A549 (cell line): Measurements from ENCODE around the gene TAX1BP1. TPM values are rescaled to one million over a fixed set of nuclear protein-coding genes. Genes with fewer than 3 reads are reported as not detected.

Source experiments
- ATAC-seq, 2 experiments: fragments of 200-7000 bp in 1 of 2; fragments of >200 bp in 1 of 2; cut with Nextera tagmentation in 1 of 2; cut with Tn5 transposase in 1 of 2; 3 replicates each; pipeline versions ENCODE4 v1.8.0 to v1.9.1; 2018 to 2020; ENCODE audit warnings: mild to moderate bottlenecking in 1 of 2, moderate library complexity in 1 of 2
- CTCF ChIA-PET: fragments of 300-600 bp; sonication (Branson Sonifier 250); formaldehyde crosslinking; extraction: SDS; loops from one replicate; lab custom pipeline; 2021; ENCODE audit warnings: antibody characterized with exemption, inconsistent platforms; lab: Yijun Ruan, JAX
- POLR2A ChIA-PET: fragments of 350-600 bp; formaldehyde crosslinking; extraction: SDS; loops from one replicate; lab custom pipeline; 2021; ENCODE audit warnings: antibody characterized with exemption, inconsistent platforms; lab: Yijun Ruan, JAX
- DNase-seq, 2 experiments: peaks; one replicate each; pipeline versions ENCODE4 v3.0.0 to v3.0.0-alpha.2; 2011 to 2016; ENCODE audit warnings: low read depth in 1 of 2, low spot score in 1 of 2
- FAIRE-seq: peaks from 2 replicates; lab custom pipeline; 2011; peaks lifted over from hg19 to GRCh38; lab: Jason Lieb, UNC
- H3K27ac ChIP-seq, 2 experiments: fragments of >200 bp; sonication (Bioruptor Twin); formaldehyde crosslinking; 3 replicates each; pipeline ENCODE4 v1.5.1; 2016 to 2017
- H3K4me1 ChIP-seq: fragments of >200 bp; sonication (Bioruptor Twin); formaldehyde crosslinking; 3 replicates; pipeline ENCODE4 v1.6.1; 2016
- H3K4me2 ChIP-seq: fragments of >200 bp; sonication (Bioruptor Twin); formaldehyde crosslinking; 3 replicates; pipeline ENCODE4 v1.6.1; 2016
- H3K4me3 ChIP-seq: fragments of >200 bp; sonication (Bioruptor Twin); formaldehyde crosslinking; 3 replicates; pipeline ENCODE4 v1.5.1; 2016
- H3K9me3 ChIP-seq: fragments of >200 bp; sonication (Bioruptor Twin); formaldehyde crosslinking; 3 replicates; pipeline ENCODE4 v1.6.1; 2016
- ATOH8 ChIP-seq: fragments of 250-450 bp; sonication (Bioruptor Pico); IDR thresholded peaks from 2 replicates; pipeline ENCODE4 v1.5.0; 2020; ENCODE audit warnings: low read depth, mild to moderate bottlenecking, moderate library complexity
- CEBPB ChIP-seq, 2 experiments: fragments of >200 bp in 1 of 2; sonication (Bioruptor Twin) in 1 of 2; formaldehyde crosslinking in 1 of 2; IDR thresholded peaks; 2 replicates each; pipeline ENCODE4 v1.6.1; 2012 to 2016
- CHD2 ChIP-seq: fragments of 150-350 bp; IDR thresholded peaks from 2 replicates; pipeline ENCODE4 v1.6.1; 2014; ENCODE audit warnings: low read length; ENCODE audit not compliant: partially characterized antibody
- CHD4 ChIP-seq: fragments of 200-600 bp; sonication (generic); IDR thresholded peaks from 2 replicates; pipeline ENCODE4 v1.6.1; 2016; ENCODE audit warnings: antibody characterized with exemption, mild to moderate bottlenecking, borderline replicate concordance
- FOXS1 ChIP-seq: fragments of 250-450 bp; sonication (Bioruptor Pico); IDR thresholded peaks from 2 replicates; pipeline ENCODE4 v1.5.0; 2020; ENCODE audit warnings: mild to moderate bottlenecking, moderate library complexity
- HDAC2 ChIP-seq: fragments of 200-600 bp; sonication (generic); IDR thresholded peaks from 2 replicates; pipeline ENCODE4 v1.6.1; 2016
- HEYL ChIP-seq: fragments of 250-450 bp; sonication (Bioruptor Pico); IDR thresholded peaks from 2 replicates; pipeline ENCODE4 v1.8.0; 2021; ENCODE audit warnings: mild to moderate bottlenecking, moderate library complexity
- HMGXB4 ChIP-seq: fragments of 250-450 bp; sonication (Bioruptor Pico); IDR thresholded peaks from 2 replicates; pipeline ENCODE4 v1.5.0; 2021; ENCODE audit warnings: mild to moderate bottlenecking, moderate library complexity, borderline replicate concordance
- HOXB13 ChIP-seq: fragments of 250-450 bp; sonication (Bioruptor Pico); IDR thresholded peaks from 2 replicates; pipeline ENCODE4 v1.5.0; 2020; ENCODE audit warnings: low read depth, mild to moderate bottlenecking, moderate library complexity
- HOXB5 ChIP-seq: fragments of 250-450 bp; sonication (Bioruptor Pico); IDR thresholded peaks from 2 replicates; pipeline ENCODE4 v1.5.0; 2020; ENCODE audit warnings: mild to moderate bottlenecking, moderate library complexity
- JUNB ChIP-seq: fragments of >200 bp; sonication (Bioruptor Twin); formaldehyde crosslinking; IDR thresholded peaks from 2 replicates; pipeline ENCODE4 v1.6.1; 2016
- KDM1A ChIP-seq: fragments of 200-600 bp; sonication (generic); IDR thresholded peaks from 2 replicates; pipeline ENCODE4 v1.6.1; 2016; ENCODE audit warnings: low read depth, mild to moderate bottlenecking
- KDM5A ChIP-seq: fragments of 200-600 bp; sonication (generic); IDR thresholded peaks from 2 replicates; pipeline ENCODE4 v1.6.1; 2016; ENCODE audit warnings: antibody characterized with exemption, mild to moderate bottlenecking
- MAFK ChIP-seq: fragments of 450-650 bp; IDR thresholded peaks from 2 replicates; pipeline ENCODE4 v1.6.1; 2014; ENCODE audit not compliant: partially characterized antibody
- MYC ChIP-seq: IDR thresholded peaks from 2 replicates; pipeline ENCODE4 v1.6.1; 2012; ENCODE audit warnings: mild to moderate bottlenecking, inconsistent platforms, low read length, improper control_type of control experiment, borderline replicate concordance
- NPAS2 ChIP-seq: fragments of 250-450 bp; sonication (Bioruptor Pico); IDR thresholded peaks from 2 replicates; pipeline ENCODE4 v1.8.0; 2022; ENCODE audit warnings: mild to moderate bottlenecking, moderate library complexity, borderline replicate concordance
- NR3C1 ChIP-seq: fragments of >200 bp; sonication (Bioruptor Twin); formaldehyde crosslinking; IDR thresholded peaks from 3 replicates; pipeline ENCODE4 v1.6.1; 2017
- PBX3 ChIP-seq: IDR thresholded peaks from 2 replicates; pipeline ENCODE4 v1.6.1; 2012
- POLR2A ChIP-seq: IDR thresholded peaks from 2 replicates; pipeline ENCODE4 v1.6.1; 2012; ENCODE audit warnings: mild to moderate bottlenecking, low read length
- RAD21 ChIP-seq, 2 experiments: fragments of >200 bp in 1 of 2; sonication (Bioruptor Twin) in 1 of 2; formaldehyde crosslinking in 1 of 2; IDR thresholded peaks in 1 of 2; conservative IDR thresholded peaks in 1 of 2; 2 replicates in 1 of 2; 3 replicates in 1 of 2; pipeline ENCODE4 v1.6.1; 2012 to 2018; ENCODE audit warnings: inconsistent platforms in 1 of 2
- RCOR1 ChIP-seq: fragments of 150-350 bp; IDR thresholded peaks from 2 replicates; pipeline ENCODE4 v1.6.1; 2014; ENCODE audit warnings: antibody characterized with exemption, low read length, low read depth
- RFX5 ChIP-seq: fragments of 450-650 bp; IDR thresholded peaks from 2 replicates; pipeline ENCODE4 v1.7.1; 2014; ENCODE audit warnings: antibody characterized with exemption, mild to moderate bottlenecking, moderate library complexity
- ZC3H11A ChIP-seq: fragments of 450-650 bp; IDR thresholded peaks from 2 replicates; pipeline ENCODE4 v1.6.1; 2014; ENCODE audit warnings: antibody characterized with exemption, mild to moderate bottlenecking
- WGBS: methylation state at CpG from one replicate; pipeline ENCODE4 v1.1.6; 2017; ENCODE audit errors: missing lambda C conversion rate; 5-methylcytosine and 5-hydroxymethylcytosine counted together
- polyA plus RNA-seq, 4 experiments: library from polyadenylated mRNA; depleted of rRNA in 3 of 4; stranded (reverse); fragments of >200 nt; fragmentation: RNase III in 1 of 4; extraction: RNeasy Plus Mini Kit Qiagen cat#74134 plus additional on column Dnase treatment in 1 of 4; gene quantifications; 2 replicates in 3 of 4; 3 replicates in 1 of 4; pipeline ENCODE4 v1.2.3, GENCODE V29; 2011 to 2017

TAX1BP1 gene
- polyA plus RNA-seq, 2 of the 4 experiments (the other 2 are of a cell fraction), result 105 to 180 TPM

GRCh38 chr7:27735165-27735564 lies 4.8 kb upstream of the TAX1BP1 start:
- Histone ChIP-seq H3K9me3 (no peaks in the 10 kb centered on the region), H3K4me2 (peak overlapping the region; percentile 62), H3K4me1 (peaks cover 22% of the 10 kb centered on the region), H3K27ac (no peak overlapping the region; a peak in 1 of 6 replicates), H3K4me3 (no peak overlapping the region)
- FAIRE-seq, result no peak
- no peak for TF ChIP-seq MYC
- no peak for TF ChIP-seq RFX5
- TF ChIP-seq JUNB, result no peak
- TF ChIP-seq ZC3H11A, result no peak
- no peak for TF ChIP-seq CHD2
- TF ChIP-seq RCOR1, result no peak
- 0 out of 4 replicates have a peak, but pooled peaks of 1 of the 2 experiments have one; percentile 3 for TF ChIP-seq CEBPB (IDR thresholded peaks at IDR 0.05)
- TF ChIP-seq NR3C1, result no peak
- DNase-seq, result no peak
- POLR2A ChIA-PET, result no interaction called here
- WGBS, result 46% methylated on average over 1 of the region's 1 CpG
- ATAC-seq, result no peak
- CTCF ChIA-PET, result interaction anchor here (1.3 to 1.8 kb wide), 3 partner anchors 10 to 286 kb away, joined by 3 to 9 read pairs (median 3); no protein-coding TSS in a partner anchor

GRCh38 chr7:27735831-27736230 lies 4.1 kb upstream of the TAX1BP1 start:
- 93% methylated on average over 2 of the region's 2 CpGs for WGBS
- Histone ChIP-seq H3K27ac (0 out of 6 replicates have a peak overlapping the region, but pooled peaks have one; percentile 0 to 7), H3K4me3 (no peak overlapping the region), H3K4me1 (peaks cover 22% of the 10 kb centered on the region), H3K4me2 (peak overlapping the region; percentile 62), H3K9me3 (no peaks in the 10 kb centered on the region)
- POLR2A ChIA-PET, result no interaction called here
- FAIRE-seq (no peak), DNase-seq (no peak), ATAC-seq (no peak)
- CTCF ChIA-PET, result interaction anchor here (1.3 to 1.5 kb wide), 2 partner anchors 37 to 285 kb away, joined by 3 read pairs; no protein-coding TSS in a partner anchor
- TF ChIP-seq KDM5A, result no peak
- no peak for TF ChIP-seq HMGXB4 (CRISPR knock-in tag)
- no peak for TF ChIP-seq CHD2
- TF ChIP-seq CHD4, result no peak
- no peak for TF ChIP-seq JUNB
- no peak for TF ChIP-seq ATOH8 (CRISPR knock-in tag)
- no peak for TF ChIP-seq KDM1A
- TF ChIP-seq CEBPB (IDR thresholded peaks at IDR 0.05), result no peak
- no peak for TF ChIP-seq PBX3
- no peak for TF ChIP-seq HEYL (CRISPR knock-in tag)
- no peak for TF ChIP-seq HDAC2
- no peak for TF ChIP-seq POLR2A
- no peak for TF ChIP-seq HOXB5 (CRISPR knock-in tag)
- no peak for TF ChIP-seq RAD21 (conservative IDR thresholded peaks at IDR 0.05 in 1 of 2, IDR thresholded peaks at IDR 0.05 in 1 of 2)
- no peak for TF ChIP-seq HOXB13 (CRISPR knock-in tag)
- TF ChIP-seq NPAS2 (CRISPR knock-in tag), result no peak
- TF ChIP-seq, all 56 proteins: peak for 0

GRCh38 chr7:27737178-27737577 lies 2.8 kb upstream of the TAX1BP1 start:
- POLR2A ChIA-PET, result no interaction called here
- WGBS, result 93% methylated on average over 2 of the region's 2 CpGs

More at GRCh38 chr7:27737178-27737577, 2.8 kb upstream of the TAX1BP1 start:
- H3K4me3 ChIP-seq, result no peak overlapping the region
- CTCF ChIA-PET, result no interaction called here
- no peaks in the 10 kb centered on the region for H3K9me3 ChIP-seq
- DNase-seq (no peak), FAIRE-seq (no peak)
- no peak overlapping the region for H3K27ac ChIP-seq
- TF ChIP-seq MAFK, result peak; percentile 67
- TF ChIP-seq FOXS1 (CRISPR knock-in tag), result no peak
- TF ChIP-seq, all 56 proteins: peak for 1
- no peak overlapping the region for H3K4me2 ChIP-seq
- peaks cover 22% of the 10 kb centered on the region for H3K4me1 ChIP-seq
- no peak for ATAC-seq
